Endodermal cell (in vitro differentiated cells): Measurements from ENCODE around the gene CREB3L2. TPM values are rescaled to one million over a fixed set of nuclear protein-coding genes. Genes with fewer than 3 reads are reported as not detected.
"Not testable (repeated sequence)": the region's sequence is repeated elsewhere in the genome, so short reads cannot be mapped to it uniquely, and the experiment has no call there.

Experiments
- DNase-seq: peaks from one replicate; pipeline ENCODE4 v3.0.0-alpha.2; 2017
- H3K27ac ChIP-seq: 2 replicates; pipeline ENCODE4 v1.5.1; 2013; ENCODE audit warnings: mild to moderate bottlenecking, low read depth, low read length, moderate library complexity
- H3K27me3 ChIP-seq: 2 replicates; pipeline ENCODE4 v1.6.1; 2013; ENCODE audit warnings: mild to moderate bottlenecking, low read length, moderate library complexity; ENCODE audit not compliant: insufficient read depth, control insufficient read depth, poor library complexity, severe bottlenecking
- H3K36me3 ChIP-seq: 2 replicates; pipeline ENCODE4 v1.7.0; 2013; ENCODE audit warnings: mild to moderate bottlenecking, low read length, moderate library complexity; ENCODE audit not compliant: control insufficient read depth, insufficient read depth
- H3K4me1 ChIP-seq: one replicate; pipeline ENCODE4 v1.7.0; 2013; ENCODE audit warnings: low read length; ENCODE audit not compliant: control insufficient read depth, insufficient read depth
- H3K4me3 ChIP-seq: 2 replicates; pipeline ENCODE4 v1.5.1; 2013; ENCODE audit warnings: mild to moderate bottlenecking, low read length, moderate library complexity
- H3K9ac ChIP-seq: 2 replicates; pipeline ENCODE4 v1.6.1; 2013; ENCODE audit warnings: mild to moderate bottlenecking, low read length, moderate library complexity; ENCODE audit not compliant: poor library complexity, severe bottlenecking; ENCODE audit errors: extremely low read depth
- H3K9me3 ChIP-seq: 2 replicates; pipeline ENCODE4 v1.6.1; 2013; ENCODE audit warnings: mild to moderate bottlenecking, low read length, moderate library complexity; ENCODE audit not compliant: control insufficient read depth
- H3K27ac Mint-ChIP-seq: 2 replicates; pipeline ENCODE4 v1.8.0; 2020; ENCODE audit warnings: mixed read lengths
- H3K27me3 Mint-ChIP-seq: 2 replicates; pipeline ENCODE4 v1.8.0; 2021; ENCODE audit warnings: mild to moderate bottlenecking, mixed read lengths; ENCODE audit not compliant: insufficient read depth
- H3K36me3 Mint-ChIP-seq: 2 replicates; pipeline ENCODE4 v1.8.0; 2020; ENCODE audit warnings: low read depth, mixed read lengths
- H3K4me1 Mint-ChIP-seq: 2 replicates; pipeline ENCODE4 v1.8.0; 2020; ENCODE audit warnings: mixed read lengths
- H3K4me3 Mint-ChIP-seq: 2 replicates; pipeline ENCODE4 v1.8.0; 2020; ENCODE audit warnings: mild to moderate bottlenecking, moderate library complexity, mixed read lengths
- H3K9me3 Mint-ChIP-seq: 2 replicates; pipeline ENCODE4 v1.8.0; 2020; ENCODE audit warnings: mild to moderate bottlenecking, mixed read lengths
- WGBS, 2 experiments: methylation state at CpG; one replicate each; pipeline versions ENCODE4 v1.1.5 to v1.1.7; 2013; ENCODE audit warnings: missing lambda C conversion rate in 2 of 2, mixed read lengths in 1 of 2; ENCODE audit not compliant: insufficient coverage in 1 of 2, insufficient read length in 1 of 2; 5-methylcytosine and 5-hydroxymethylcytosine counted together
- total RNA-seq, 2 donors: library from RNA; stranded (reverse); fragmentation: NEBNext Ultra II Directional in 1 of 2; extraction: Animal tissue kit (Norgen Biotek cat#: 25700) in 1 of 2; gene quantifications; 2 replicates in 1 of 2; 3 replicates in 1 of 2; pipeline ENCODE4 v1.2.1, GENCODE V29; 2021
- TF ChIP-seq, protein P1 (sequence below): fragments of 200-600 bp; sonication (generic); conservative IDR thresholded peaks from 2 replicates; pipeline ENCODE4 v1.5.0; 2021; ENCODE audit warnings: antibody characterized with exemption, mild to moderate bottlenecking

CREB3L2 gene
- total RNA-seq, 2 donors from 2014 or later, result 48.2 to 80.2 TPM

- peaks cover 11% of the 10 kb centered on the region for H3K36me3 Mint-ChIP-seq
- Histone ChIP-seq H3K27ac (peak overlapping the region; percentile 26), H3K4me3 (no peak overlapping the region), H3K9me3 (no peaks in the 10 kb centered on the region), H3K9ac (no peak overlapping the region), H3K4me1 (peaks cover 16% of the 10 kb centered on the region), H3K27me3 (no peaks in the 10 kb centered on the region), H3K36me3 (peaks cover 9% of the 10 kb centered on the region)
- 100% methylated on average over 1 of the region's 1 CpG; no CpG with 5 or more reads in 1 of the 2 experiments for WGBS, 2 experiments
- no peak for DNase-seq
- H3K4me1 Mint-ChIP-seq, result peaks cover 46% of the 10 kb centered on the region
- TF ChIP-seq, protein P1, sequence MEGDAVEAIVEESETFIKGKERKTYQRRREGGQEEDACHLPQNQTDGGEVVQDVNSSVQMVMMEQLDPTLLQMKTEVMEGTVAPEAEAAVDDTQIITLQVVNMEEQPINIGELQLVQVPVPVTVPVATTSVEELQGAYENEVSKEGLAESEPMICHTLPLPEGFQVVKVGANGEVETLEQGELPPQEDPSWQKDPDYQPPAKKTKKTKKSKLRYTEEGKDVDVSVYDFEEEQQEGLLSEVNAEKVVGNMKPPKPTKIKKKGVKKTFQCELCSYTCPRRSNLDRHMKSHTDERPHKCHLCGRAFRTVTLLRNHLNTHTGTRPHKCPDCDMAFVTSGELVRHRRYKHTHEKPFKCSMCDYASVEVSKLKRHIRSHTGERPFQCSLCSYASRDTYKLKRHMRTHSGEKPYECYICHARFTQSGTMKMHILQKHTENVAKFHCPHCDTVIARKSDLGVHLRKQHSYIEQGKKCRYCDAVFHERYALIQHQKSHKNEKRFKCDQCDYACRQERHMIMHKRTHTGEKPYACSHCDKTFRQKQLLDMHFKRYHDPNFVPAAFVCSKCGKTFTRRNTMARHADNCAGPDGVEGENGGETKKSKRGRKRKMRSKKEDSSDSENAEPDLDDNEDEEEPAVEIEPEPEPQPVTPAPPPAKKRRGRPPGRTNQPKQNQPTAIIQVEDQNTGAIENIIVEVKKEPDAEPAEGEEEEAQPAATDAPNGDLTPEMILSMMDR, result no peak
- H3K27ac Mint-ChIP-seq, result no peak overlapping the region
- peaks cover 5% of the 10 kb centered on the region for H3K9me3 Mint-ChIP-seq
- H3K4me3 Mint-ChIP-seq, result no peak overlapping the region
- H3K27me3 Mint-ChIP-seq, result no peaks in the 10 kb centered on the region
Observed at GRCh38 chr7:137969828-137970227, 32.1 kb downstream of the CREB3L2 start.

DNA sequence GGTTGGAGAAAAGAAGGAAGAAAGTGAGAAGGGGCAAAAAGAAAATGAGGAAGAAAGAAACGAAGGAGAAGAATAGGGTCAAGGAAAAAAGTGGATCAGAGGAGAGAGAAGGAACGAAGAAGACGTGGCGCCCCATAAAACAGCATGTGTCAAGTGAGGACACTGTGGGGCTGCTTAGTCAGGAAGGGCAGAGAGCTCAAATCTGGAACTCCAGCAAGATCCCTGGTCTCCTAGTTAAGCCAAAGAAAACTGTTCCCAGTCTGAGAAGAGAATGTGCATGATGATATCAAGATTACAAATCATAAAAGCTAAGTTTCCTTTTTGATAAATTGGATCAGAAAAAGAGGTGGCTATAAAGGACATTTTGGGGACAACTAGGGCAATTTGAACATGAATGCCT is 33.0 kb downstream of the CREB3L2 start:
- H3K9me3 ChIP-seq, result no peaks in the 10 kb centered on the region
- H3K4me3 Mint-ChIP-seq, result no peak overlapping the region
- peak overlapping the region; percentile 20 for H3K27ac Mint-ChIP-seq
- H3K27ac ChIP-seq, result no peak overlapping the region
- H3K36me3 ChIP-seq, result peaks cover 6% of the 10 kb centered on the region
- peaks cover 16% of the 10 kb centered on the region for H3K4me1 ChIP-seq
- 97 to 98% methylated on average over 4 of the region's 4 CpGs for WGBS, 2 experiments
- H3K27me3 ChIP-seq, result no peaks in the 10 kb centered on the region
- peaks cover 13% of the 10 kb centered on the region for H3K36me3 Mint-ChIP-seq
- TF ChIP-seq, protein P1, result no peak
- DNase-seq, result no peak
- peaks cover 37% of the 10 kb centered on the region for H3K4me1 Mint-ChIP-seq
- H3K27me3 Mint-ChIP-seq, result no peaks in the 10 kb centered on the region
- no peak overlapping the region for H3K4me3 ChIP-seq
- H3K9ac ChIP-seq, result no peak overlapping the region
- H3K9me3 Mint-ChIP-seq, result peaks cover 5% of the 10 kb centered on the region

- H3K4me3 ChIP-seq, DNase-seq, H3K27me3 Mint-ChIP-seq, H3K36me3 ChIP-seq, H3K27ac ChIP-seq, H3K4me3 Mint-ChIP-seq, H3K9me3 ChIP-seq, H3K9me3 Mint-ChIP-seq, H3K9ac ChIP-seq, H3K27me3 ChIP-seq: not testable (repeated sequence)
- Mint-ChIP-seq H3K27ac (peak overlapping the region; percentile 97), H3K36me3 (peaks cover 13% of the 10 kb centered on the region), H3K4me1 (peaks cover 35% of the 10 kb centered on the region)
- WGBS, 2 experiments, result 87 to 93% methylated on average over 4 of the region's 4 CpGs
- H3K4me1 ChIP-seq, result peaks cover 16% of the 10 kb centered on the region
Observed at GRCh38 chr7:137968339-137968738, 33.5 kb downstream of the CREB3L2 start.
